Breast epithelium (tissue), 4 donors: ENCODE data around the gene STEEP1. TPM values are rescaled to one million over a fixed set of nuclear protein-coding genes. Genes with fewer than 3 reads are reported as not detected.

Experiments
- DNase-seq, 2 donors: peaks; one replicate each; pipeline ENCODE4 v3.0.0-alpha.2; 2019; ENCODE audit warnings: low spot score in 2 of 2
- H3K27ac ChIP-seq, 2 donors: fragments of 200-600 bp; sonication (generic) in 1 of 2; one replicate each; pipeline ENCODE4 v1.5.1; 2016 to 2019; ENCODE audit warnings: mild to moderate bottlenecking in 1 of 2
- H3K27me3 ChIP-seq, 2 donors: fragments of 200-600 bp; sonication (generic) in 1 of 2; one replicate each; pipeline versions ENCODE4 v1.5.1 to v1.6.0; 2017 to 2019; ENCODE audit warnings: control low read depth in 1 of 2, mild to moderate bottlenecking in 1 of 2
- H3K36me3 ChIP-seq: fragments of 200-600 bp; one replicate; pipeline ENCODE4 v1.5.1; 2019
- H3K4me1 ChIP-seq, 2 donors: fragments of 200-600 bp; sonication (generic); one replicate each; pipeline ENCODE4 v1.5.1; 2016 to 2019; ENCODE audit warnings: control low read depth in 1 of 2
- H3K4me3 ChIP-seq, 3 donors: fragments of 200-600 bp; sonication (generic); 1 replicate in 2 of 3; 2 replicates in 1 of 3; pipeline ENCODE4 v1.5.1; 2016 to 2019; ENCODE audit warnings: mild to moderate bottlenecking in 3 of 3, moderate library complexity in 2 of 3
- H3K9me3 ChIP-seq, 2 donors: fragments of 200-600 bp; sonication (generic) in 1 of 2; one replicate each; pipeline ENCODE4 v1.5.1; 2016 to 2019; ENCODE audit warnings: control low read depth in 1 of 2
- CTCF ChIP-seq, 3 donors: fragments of 450-650 bp; IDR thresholded peaks; one replicate each; pipeline ENCODE4 v1.5.1; 2016 to 2017; ENCODE audit warnings: antibody characterized with exemption in 3 of 3, mild to moderate bottlenecking in 3 of 3, moderate library complexity in 3 of 3
- POLR2A ChIP-seq: fragments of 450-650 bp; IDR thresholded peaks from one replicate; pipeline ENCODE4 v1.6.1; 2016; ENCODE audit warnings: antibody characterized with exemption, mild to moderate bottlenecking, moderate library complexity
- POLR2AphosphoS5 ChIP-seq, 3 donors: sonication (generic); formaldehyde crosslinking; IDR thresholded peaks; one replicate each; pipeline ENCODE4 v1.6.1; 2017; ENCODE audit warnings: antibody characterized with exemption in 3 of 3
- intact Hi-C: fragments of 100-400 bp; cut with DNase I; formaldehyde crosslinking; loops from one replicate; pipeline ENCODE4 v1.15.1; 2023; ENCODE audit warnings: low total_unique reads
- total RNA-seq, 3 donors: library from RNA; depleted of rRNA; stranded (reverse); fragments of >200 nt; gene quantifications; one replicate each; pipeline ENCODE4 v1.1.0, GENCODE V29; 2016

Gene STEEP1
- total RNA-seq, 3 donors from 2014 or later = 27.2 to 38.3 (median 32.0) TPM

GRCh38 chrX:119605464-119606279 lies 40.5 kb upstream of the STEEP1 start:
- TF ChIP-seq CTCF (IDR thresholded peaks at IDR 0.05) (no peak), POLR2AphosphoS5 (IDR thresholded peaks at IDR 0.05) (no peak), POLR2A (no peak)
- Histone ChIP-seq H3K4me1 (no peaks in the 10 kb centered on the region), H3K36me3 (no peaks in the 10 kb centered on the region), H3K9me3 (no peaks in the 10 kb centered on the region), H3K27me3 (peaks cover 0 to 11% of the 10 kb centered on the region in 2 donors), H3K4me3 (peak overlapping the region; percentile 65 to 74 (median 71)), H3K27ac (peak overlapping the region; percentile 90)
- intact Hi-C loops = no loop called here
- no peak for DNase-seq

- Histone ChIP-seq H3K36me3 (no peaks in the 10 kb centered on the region), H3K4me3 (peak overlapping the region; percentile 65 to 74 (median 71)), H3K9me3 (no peaks in the 10 kb centered on the region), H3K27me3 (peaks cover 0 to 11% of the 10 kb centered on the region in 2 donors), H3K4me1 (no peaks in the 10 kb centered on the region), H3K27ac (peak overlapping the region in 1 of 2 donors; percentile 90)
- intact Hi-C loops = no loop called here
- DNase-seq = no peak
- TF ChIP-seq POLR2A = no peak
- TF ChIP-seq CTCF (IDR thresholded peaks at IDR 0.05) = no peak
- no peak for TF ChIP-seq POLR2AphosphoS5 (IDR thresholded peaks at IDR 0.05)
Measured at GRCh38 chrX:119604766-119605463, 39.7 kb upstream of the STEEP1 start.

- no peak overlapping the region for H3K4me3 ChIP-seq
- no peak for TF ChIP-seq CTCF (IDR thresholded peaks at IDR 0.05)
- TF ChIP-seq POLR2A = no peak
- TF ChIP-seq POLR2AphosphoS5 (IDR thresholded peaks at IDR 0.05) = no peak
- no peak for DNase-seq
- H3K9me3 ChIP-seq = no peaks in the 10 kb centered on the region
- no peaks in the 10 kb centered on the region for H3K27me3 ChIP-seq
- H3K36me3 ChIP-seq = no peaks in the 10 kb centered on the region
- no peak overlapping the region for H3K27ac ChIP-seq
- H3K4me1 ChIP-seq = no peaks in the 10 kb centered on the region
- intact Hi-C loops = no loop called here
Measured at GRCh38 chrX:119602701-119603255, 37.6 kb upstream of the STEEP1 start.

- H3K27me3 ChIP-seq = peaks cover 0 to 14% of the 10 kb centered on the region in 2 donors
- intact Hi-C loops = no loop called here
- no peaks in the 10 kb centered on the region for H3K9me3 ChIP-seq
- no peaks in the 10 kb centered on the region for H3K4me1 ChIP-seq
- no peak overlapping the region for H3K4me3 ChIP-seq
- no peak for DNase-seq
- no peaks in the 10 kb centered on the region for H3K36me3 ChIP-seq
- TF ChIP-seq CTCF (IDR thresholded peaks at IDR 0.05) (no peak), POLR2A (no peak), POLR2AphosphoS5 (IDR thresholded peaks at IDR 0.05) (no peak)
- no peak overlapping the region for H3K27ac ChIP-seq
Measured at GRCh38 chrX:119589810-119590209, 24.6 kb upstream of the STEEP1 start.
